Ovary (tissue), 9 donors: ENCODE data around the gene ADAMTS17. TPM values are rescaled to one million over a fixed set of nuclear protein-coding genes. Genes with fewer than 3 reads are reported as not detected.

Experiments
- DNase-seq, 5 donors: peaks; one replicate each; pipeline ENCODE4 v3.0.0-alpha.2; 2019 to 2020
- H3K27ac ChIP-seq, 2 donors: fragments of 200-600 bp; one replicate each; pipeline versions ENCODE4 v1.5.1 to v1.8.0; 2019 to 2022
- H3K27me3 ChIP-seq: fragments of 200-600 bp; one replicate; pipeline ENCODE4 v1.8.0; 2022
- H3K36me3 ChIP-seq: fragments of 200-600 bp; sonication (generic); one replicate; pipeline ENCODE4 v1.5.1; 2019
- H3K4me1 ChIP-seq: one replicate; pipeline ENCODE4 v1.8.1; 2013; ENCODE audit warnings: mild to moderate bottlenecking, moderate library complexity; ENCODE audit not compliant: insufficient read depth
- H3K4me3 ChIP-seq: fragments of 200-600 bp; sonication (generic); one replicate; pipeline ENCODE4 v1.5.1; 2017
- H3K9me3 ChIP-seq, 2 donors: fragments of 200-600 bp in 1 of 2; sonication (generic) in 1 of 2; one replicate each; pipeline versions ENCODE4 v1.5.1 to v1.8.1; 2013 to 2019; ENCODE audit warnings: mild to moderate bottlenecking in 1 of 2, moderate library complexity in 1 of 2
- EP300 ChIP-seq: sonication (generic); formaldehyde crosslinking; IDR thresholded peaks from one replicate; pipeline ENCODE4 v1.6.1; 2017; ENCODE audit warnings: antibody characterized with exemption
- POLR2A ChIP-seq: fragments of 450-650 bp; IDR thresholded peaks from one replicate; pipeline ENCODE4 v1.6.1; 2017; ENCODE audit warnings: antibody characterized with exemption, mild to moderate bottlenecking, moderate library complexity
- WGBS, 3 donors: extraction: QIAGEN DNeasy Blood & Tissue Kit in 1 of 3; methylation state at CpG; one replicate each; pipeline versions ENCODE4 v1.1.5 to v1.1.7; 2013 to 2017; 5-methylcytosine and 5-hydroxymethylcytosine counted together
- intact Hi-C, 4 donors: fragments of 100-400 bp; cut with DNase I; formaldehyde crosslinking; loops; one replicate each; pipeline versions ENCODE4 v1.11.0 to v1.15.1; 2022 to 2023
- polyA plus RNA-seq, 2 donors: library from polyadenylated mRNA; stranded (reverse); fragments of 200-250 nt in 1 of 2; fragments of 350-450 nt in 1 of 2; fragmentation: Illumina TruSeq in 1 of 2; extraction: RNeasy Lipid Tissue Mini Kit (QIAGEN cat#74804) in 1 of 2; gene quantifications; one replicate each; pipeline ENCODE4 v1.2.3, GENCODE V29; 2013 to 2014
- total RNA-seq, 7 donors: library from RNA; depleted of rRNA in 2 of 7; stranded (reverse); fragments of >200 nt in 2 of 7; fragmentation: NEBNext Ultra II Directional in 3 of 7; extraction: Animal tissue kit (Norgen Biotek cat#: 25700) in 3 of 7; gene quantifications; one replicate each; pipeline versions ENCODE4 v1.1.0 to v1.2.4, GENCODE V29; 2016 to 2023
- TF ChIP-seq, protein P1 (sequence below), 3 donors: fragments of 450-650 bp in 2 of 3; fragments of 200-600 bp in 1 of 3; IDR thresholded peaks; one replicate each; pipeline versions ENCODE4 v1.5.1 to v1.8.0; 2016 to 2022; ENCODE audit warnings: antibody characterized with exemption in 3 of 3, mild to moderate bottlenecking in 1 of 3
- donor health status: DM: no; HTN: no; CAD: no; lungs with moderate emphysema.
- donor health status: DM: no; HTN: no; CAD: no.
- donor health status: Bipolar disorder and iron deficiency.
- donor health status: DM: yes; HTN: yes; CAD: no.
- donor health status: DM: no; HTN: no; CAD: no.
- donor health status: DM: yes; HTN: yes; CAD: no.

The ADAMTS17 gene
- total and polyA plus RNA-seq, 9 donors, result 1.3 to 11.3 (median 5.9) TPM

DNA sequence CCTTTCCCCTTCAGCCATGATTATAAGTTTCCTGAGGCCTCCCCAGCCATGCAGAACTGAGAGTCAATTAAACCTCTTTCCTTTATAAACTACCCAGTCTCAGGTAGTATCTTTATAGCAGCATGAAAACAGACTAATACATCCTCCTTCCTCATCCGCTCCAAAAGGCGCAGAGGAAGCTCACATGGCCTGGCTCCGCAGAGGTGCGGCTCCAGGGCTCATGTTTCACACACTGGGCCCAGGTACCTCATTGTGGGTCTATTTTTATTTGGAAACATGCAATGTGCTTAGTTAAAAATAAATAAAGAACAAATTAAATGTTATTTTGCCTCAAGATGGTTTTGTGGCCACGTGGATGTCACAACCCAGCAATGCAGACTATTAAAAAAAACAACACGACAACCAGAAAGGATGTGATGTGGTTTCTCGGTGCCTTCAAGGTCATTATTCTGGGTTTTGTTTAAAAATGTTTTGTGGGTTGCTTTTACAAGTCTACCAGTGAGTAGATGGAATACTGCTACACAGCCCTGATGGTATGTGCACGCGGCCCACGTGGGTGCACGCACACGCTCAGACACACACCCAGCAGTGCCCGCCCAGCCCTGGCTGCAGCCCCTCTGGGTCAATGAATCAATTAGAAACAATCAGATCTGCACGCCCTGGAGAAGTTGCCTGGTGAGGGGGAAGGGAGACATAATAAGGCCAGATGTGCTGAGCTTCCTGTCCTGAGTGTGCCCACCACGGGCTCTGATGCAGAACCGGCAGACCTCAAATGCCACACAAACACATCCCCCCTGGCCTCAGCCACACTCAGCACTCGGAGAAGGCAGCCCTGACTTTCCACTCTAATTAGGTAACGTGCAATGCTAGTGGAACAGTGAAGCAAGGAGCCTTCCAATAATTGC, 140.1 kb downstream of the ADAMTS17 start:
- no peaks in the 10 kb centered on the region for H3K9me3 ChIP-seq
- no peak overlapping the region for H3K4me3 ChIP-seq
- TF ChIP-seq POLR2A, result no peak
- TF ChIP-seq EP300, result no peak
- TF ChIP-seq, protein P1, sequence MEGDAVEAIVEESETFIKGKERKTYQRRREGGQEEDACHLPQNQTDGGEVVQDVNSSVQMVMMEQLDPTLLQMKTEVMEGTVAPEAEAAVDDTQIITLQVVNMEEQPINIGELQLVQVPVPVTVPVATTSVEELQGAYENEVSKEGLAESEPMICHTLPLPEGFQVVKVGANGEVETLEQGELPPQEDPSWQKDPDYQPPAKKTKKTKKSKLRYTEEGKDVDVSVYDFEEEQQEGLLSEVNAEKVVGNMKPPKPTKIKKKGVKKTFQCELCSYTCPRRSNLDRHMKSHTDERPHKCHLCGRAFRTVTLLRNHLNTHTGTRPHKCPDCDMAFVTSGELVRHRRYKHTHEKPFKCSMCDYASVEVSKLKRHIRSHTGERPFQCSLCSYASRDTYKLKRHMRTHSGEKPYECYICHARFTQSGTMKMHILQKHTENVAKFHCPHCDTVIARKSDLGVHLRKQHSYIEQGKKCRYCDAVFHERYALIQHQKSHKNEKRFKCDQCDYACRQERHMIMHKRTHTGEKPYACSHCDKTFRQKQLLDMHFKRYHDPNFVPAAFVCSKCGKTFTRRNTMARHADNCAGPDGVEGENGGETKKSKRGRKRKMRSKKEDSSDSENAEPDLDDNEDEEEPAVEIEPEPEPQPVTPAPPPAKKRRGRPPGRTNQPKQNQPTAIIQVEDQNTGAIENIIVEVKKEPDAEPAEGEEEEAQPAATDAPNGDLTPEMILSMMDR (IDR thresholded peaks at IDR 0.05), result no peak
- peak in 1 of 5 donors; percentile 38 for DNase-seq
- no peaks in the 10 kb centered on the region for H3K27me3 ChIP-seq
- 25 to 43% (median 34%) methylated on average over 18 of the region's 18 CpGs for WGBS, 3 donors
- no peaks in the 10 kb centered on the region for H3K36me3 ChIP-seq
- peaks cover 10% of the 10 kb centered on the region for H3K4me1 ChIP-seq
- intact Hi-C loops, result no loop called here
- H3K27ac ChIP-seq, result no peak overlapping the region

DNA sequence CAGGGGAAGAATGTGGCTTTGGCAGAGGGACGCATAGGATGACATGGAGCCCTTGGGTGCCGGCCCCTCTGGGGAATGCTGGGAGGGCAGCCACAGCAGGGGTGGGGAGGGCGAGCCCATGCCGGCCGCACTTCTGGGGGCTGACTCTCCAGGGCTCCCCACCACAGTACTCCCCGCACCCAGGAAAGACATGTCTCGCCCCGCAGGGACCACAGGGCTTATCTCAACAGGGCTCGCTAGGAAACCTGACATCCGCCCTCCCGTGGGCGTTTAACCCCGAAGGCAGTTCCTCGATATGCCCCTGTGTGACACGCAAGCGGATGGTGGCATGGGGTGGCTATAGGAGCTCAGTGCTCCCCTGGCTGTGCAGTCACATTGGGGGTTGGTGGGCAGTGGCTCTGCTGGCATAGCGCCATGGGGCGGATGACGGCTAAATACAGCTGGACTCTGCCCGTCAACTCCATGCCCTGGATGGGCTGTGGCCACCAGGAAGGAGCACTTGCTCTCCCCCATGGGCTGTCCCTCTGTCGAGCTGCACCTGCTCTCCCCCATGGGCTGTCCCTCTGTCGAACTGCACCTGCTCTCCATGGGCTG, 141.4 kb downstream of the ADAMTS17 start:
- WGBS, 3 donors, result 87 to 93% (median 90%) methylated on average over 19 to 22 of the region's 22 CpGs
- Histone ChIP-seq H3K27ac (no peak overlapping the region), H3K27me3 (no peaks in the 10 kb centered on the region), H3K9me3 (no peaks in the 10 kb centered on the region), H3K4me3 (no peak overlapping the region), H3K4me1 (peaks cover 10% of the 10 kb centered on the region), H3K36me3 (no peaks in the 10 kb centered on the region)
- peak in 1 of 5 donors; percentile 42 for DNase-seq
- TF ChIP-seq POLR2A (no peak), EP300 (no peak)
- TF ChIP-seq, protein P1 (IDR thresholded peaks at IDR 0.05), result no peak
- intact Hi-C loops, result no loop called here

DNA sequence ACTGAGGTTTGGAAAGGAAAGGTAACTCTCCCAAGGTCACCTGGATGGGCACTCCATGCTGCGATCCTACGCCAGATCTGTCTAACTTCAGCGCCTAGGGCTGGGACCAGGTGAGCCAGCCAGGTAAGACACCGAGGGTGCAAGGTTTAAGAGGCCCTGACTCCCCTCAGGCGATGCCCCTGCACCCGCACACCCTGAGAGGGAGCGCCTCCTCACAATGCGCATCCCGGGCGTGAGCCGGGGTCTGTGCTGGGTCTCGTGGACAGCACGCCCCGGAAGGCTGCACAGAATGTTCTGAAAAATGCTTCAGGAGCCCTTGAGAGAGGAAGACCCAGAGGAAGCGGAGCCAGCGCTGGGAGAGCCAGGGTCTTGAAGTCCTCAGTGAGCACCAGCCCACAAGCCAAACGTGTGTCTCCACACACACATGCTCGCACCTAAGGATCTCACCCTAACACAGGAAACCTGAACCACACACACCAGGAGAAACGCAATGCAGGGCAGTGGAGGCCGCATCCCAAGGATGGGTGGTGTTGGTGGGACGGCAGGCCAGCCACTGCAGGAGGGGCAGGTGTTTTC, 142.0 kb downstream of the ADAMTS17 start:
- Histone ChIP-seq H3K27me3 (no peaks in the 10 kb centered on the region), H3K36me3 (no peaks in the 10 kb centered on the region), H3K4me1 (peaks cover 10% of the 10 kb centered on the region), H3K9me3 (no peaks in the 10 kb centered on the region), H3K4me3 (no peak overlapping the region), H3K27ac (no peak overlapping the region)
- TF ChIP-seq POLR2A (no peak), EP300 (no peak)
- 95 to 97% (median 96%) methylated on average over 21 of the region's 21 CpGs for WGBS, 3 donors
- DNase-seq, result peak in 1 of 5 donors; percentile 25
- intact Hi-C loops, result no loop called here

DNA sequence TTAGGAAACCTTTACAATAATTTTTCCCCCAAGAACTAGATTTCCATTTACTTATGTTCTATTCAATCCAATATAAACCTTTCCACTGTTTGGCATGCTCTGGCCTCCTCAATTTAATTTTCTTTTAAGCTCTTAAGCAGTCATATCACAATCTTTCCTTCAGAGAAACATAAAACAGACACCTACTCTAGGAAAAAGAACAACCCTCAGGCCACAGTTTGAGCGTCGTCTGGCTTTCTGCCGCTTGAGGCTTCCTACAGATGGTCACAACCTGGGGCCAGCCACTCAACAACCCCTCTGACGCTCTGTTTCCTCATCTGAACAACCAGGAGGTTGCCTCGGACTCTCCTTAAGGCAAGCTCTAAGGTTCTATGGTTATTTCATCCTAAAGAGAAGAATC, 143.3 kb downstream of the ADAMTS17 start:
- Histone ChIP-seq H3K36me3 (no peaks in the 10 kb centered on the region), H3K4me3 (no peak overlapping the region), H3K4me1 (peaks cover 10% of the 10 kb centered on the region), H3K9me3 (no peaks in the 10 kb centered on the region), H3K27ac (no peak overlapping the region), H3K27me3 (no peaks in the 10 kb centered on the region)
- TF ChIP-seq EP300 (no peak), POLR2A (no peak)
- TF ChIP-seq, protein P1 (IDR thresholded peaks at IDR 0.05), result no peak
- intact Hi-C loops, result no loop called here
- no peak for DNase-seq
- WGBS, 3 donors, result 93 to 96% (median 95%) methylated on average over 5 of the region's 5 CpGs
